OCI-LY1 (cell line): ENCODE results near the gene MS4A6A.

Source experiments
- H2AFZ ChIP-seq: fragments of 200-600 bp; sonication (generic), shearing (Covaris generic); 2 replicates; pipeline ENCODE4 v1.6.0; 2014; ENCODE audit warnings: antibody characterized with exemption, mild to moderate bottlenecking, low read length
- H3F3A ChIP-seq: fragments of 200-600 bp; sonication (generic), shearing (Covaris generic); 2 replicates; pipeline ENCODE4 v1.6.0; 2014; ENCODE audit warnings: mild to moderate bottlenecking, antibody characterized with exemption, low read length, moderate library complexity; ENCODE audit not compliant: insufficient read depth
- H3K27ac ChIP-seq: fragments of 200-600 bp; sonication (generic); 2 replicates; pipeline ENCODE4 v1.5.1; 2014; ENCODE audit warnings: low read length, mixed run types, mild to moderate bottlenecking, low read depth; ENCODE audit not compliant: poor library complexity, severe bottlenecking
- H3K27me3 ChIP-seq: fragments of 200-600 bp; sonication (generic); 2 replicates; pipeline ENCODE4 v1.6.0; 2014; ENCODE audit warnings: antibody characterized with exemption, mild to moderate bottlenecking, low read length, moderate library complexity; ENCODE audit not compliant: insufficient read depth
- H3K36me3 ChIP-seq: fragments of 200-600 bp; sonication (generic); 2 replicates; pipeline ENCODE4 v1.6.1; 2014; ENCODE audit warnings: mild to moderate bottlenecking, antibody characterized with exemption, low read length, moderate library complexity, mixed read lengths; ENCODE audit not compliant: insufficient read depth
- H3K4me1 ChIP-seq: fragments of 200-600 bp; sonication (generic); 2 replicates; pipeline ENCODE4 v1.5.1; 2014; ENCODE audit warnings: mild to moderate bottlenecking, low read length, moderate library complexity; ENCODE audit not compliant: insufficient read depth, severe bottlenecking
- H3K4me2 ChIP-seq: fragments of 200-600 bp; sonication (generic), shearing (Covaris generic); 2 replicates; pipeline ENCODE4 v1.6.1; 2014; ENCODE audit warnings: low read length
- H3K4me3 ChIP-seq: fragments of 200-600 bp; sonication (generic); 2 replicates; pipeline ENCODE4 v1.5.1; 2014; ENCODE audit warnings: low read length, low read depth, mild to moderate bottlenecking, mixed read lengths; ENCODE audit not compliant: poor library complexity, severe bottlenecking
- H3K79me2 ChIP-seq: fragments of 200-600 bp; shearing (Covaris generic); 2 replicates; pipeline ENCODE4 v1.6.1; 2016; ENCODE audit warnings: mixed run types, low read length, mixed read lengths; ENCODE audit not compliant: insufficient read depth
- H3K9ac ChIP-seq: fragments of 200-600 bp; sonication (generic), shearing (Covaris generic); 2 replicates; pipeline ENCODE4 v1.6.1; 2014; ENCODE audit warnings: mild to moderate bottlenecking, low read length, mixed read lengths
- H3K9me2 ChIP-seq: fragments of 200-600 bp; sonication (generic), shearing (Covaris generic); 2 replicates; pipeline ENCODE4 v1.6.1; 2014; ENCODE audit warnings: low read depth, mild to moderate bottlenecking, low read length, mixed read lengths
- H3K9me3 ChIP-seq: fragments of 200-600 bp; shearing (Covaris generic); 2 replicates; pipeline ENCODE4 v1.6.1; 2014; ENCODE audit warnings: low read length, mixed read lengths
- H4K20me1 ChIP-seq: fragments of 200-600 bp; sonication (generic), shearing (Covaris generic); 2 replicates; pipeline ENCODE4 v1.6.0; 2016; ENCODE audit warnings: mild to moderate bottlenecking, low read length; ENCODE audit not compliant: insufficient read depth
- CTCF ChIP-seq: fragments of 200-600 bp; sonication (generic), shearing (Covaris generic); IDR thresholded peaks from 2 replicates; pipeline ENCODE4 v1.5.1; 2017; ENCODE audit warnings: mild to moderate bottlenecking, antibody characterized with exemption, low read length, moderate library complexity, mixed read lengths
- EZH2 ChIP-seq: fragments of 200-600 bp; sonication (generic), shearing (Covaris generic); IDR thresholded peaks from 2 replicates; pipeline ENCODE4 v1.8.0; 2017; ENCODE audit warnings: borderline replicate concordance, mixed run types, mild to moderate bottlenecking, antibody characterized with exemption, low read length, moderate library complexity, mixed read lengths

The MS4A6A gene

DNA sequence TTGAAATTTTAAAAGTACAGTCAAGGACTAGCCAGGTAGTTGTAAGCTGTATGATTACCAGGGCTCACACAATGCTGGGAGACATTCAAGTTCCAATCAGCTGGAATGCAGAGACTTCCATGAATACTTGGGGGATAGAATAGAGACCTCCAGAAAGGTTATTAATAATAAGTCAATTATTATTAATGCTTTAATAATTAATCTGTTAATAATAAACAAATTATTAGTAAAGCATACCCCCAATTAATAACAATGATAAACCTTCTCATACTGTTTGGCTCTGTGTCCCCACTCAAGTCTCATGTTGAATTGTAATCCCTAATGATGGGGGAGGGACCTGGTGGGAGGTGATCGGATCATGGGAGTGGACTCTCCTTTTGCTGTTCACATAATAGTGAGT, 14.6 kb upstream of the MS4A6A start:
- H3K9me2 ChIP-seq = no peaks in the 10 kb centered on the region
- no peaks in the 10 kb centered on the region for H3K27me3 ChIP-seq
- H3K4me1 ChIP-seq = no peaks in the 10 kb centered on the region
- no peak overlapping the region for H3K9ac ChIP-seq
- H3K9me3 ChIP-seq = no peaks in the 10 kb centered on the region
- no peak overlapping the region for H2AFZ ChIP-seq
- no peaks in the 10 kb centered on the region for H4K20me1 ChIP-seq
- H3K27ac ChIP-seq = no peak overlapping the region
- no peak overlapping the region for H3K4me2 ChIP-seq
- no peak for TF ChIP-seq EZH2
- no peak for TF ChIP-seq CTCF
- H3K79me2 ChIP-seq = no peaks in the 10 kb centered on the region
- no peak overlapping the region for H3K4me3 ChIP-seq
- no peaks in the 10 kb centered on the region for H3K36me3 ChIP-seq
- no peaks in the 10 kb centered on the region for H3F3A ChIP-seq

GRCh38 chr11:60195923-60196368, 13.1 kb upstream of the MS4A6A start:
- H3K4me3 ChIP-seq = no peak overlapping the region
- H3K27ac ChIP-seq = no peak overlapping the region
- H2AFZ ChIP-seq = no peak overlapping the region
- no peak overlapping the region for H3K9ac ChIP-seq
- no peaks in the 10 kb centered on the region for H3K36me3 ChIP-seq
- H3K27me3 ChIP-seq = no peaks in the 10 kb centered on the region
- H3K79me2 ChIP-seq = no peaks in the 10 kb centered on the region
- no peaks in the 10 kb centered on the region for H3K4me1 ChIP-seq
- H3K9me3 ChIP-seq = no peaks in the 10 kb centered on the region
- no peaks in the 10 kb centered on the region for H4K20me1 ChIP-seq
- TF ChIP-seq CTCF = no peak
- no peak for TF ChIP-seq EZH2
- no peak overlapping the region for H3K4me2 ChIP-seq
- no peaks in the 10 kb centered on the region for H3F3A ChIP-seq
- no peaks in the 10 kb centered on the region for H3K9me2 ChIP-seq

DNA sequence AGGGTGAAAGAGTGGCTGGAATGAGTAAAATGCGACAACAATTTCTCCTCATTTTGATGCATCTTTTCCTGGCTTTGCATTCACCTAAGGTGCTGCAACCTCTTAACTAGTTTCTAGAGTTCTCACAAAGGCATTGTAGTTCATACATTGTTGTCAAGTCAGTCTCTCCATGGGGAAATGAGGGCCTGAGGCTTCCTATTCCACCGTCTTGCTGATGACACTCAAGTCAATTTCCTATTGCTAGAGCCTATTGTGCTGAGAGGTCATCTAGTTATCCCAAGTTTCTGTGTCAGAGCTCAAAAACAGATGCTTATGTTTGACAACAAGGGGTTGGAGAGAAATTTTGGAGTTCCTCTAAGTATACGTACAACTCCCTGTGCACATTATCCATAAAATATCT, 11.6 kb upstream of the MS4A6A start:
- TF ChIP-seq EZH2 (no peak), CTCF (no peak)
- H3K4me2 ChIP-seq = no peak overlapping the region

More for the DNA sequence above, 11.6 kb upstream of the MS4A6A start:
- Histone ChIP-seq H3K4me1 (no peaks in the 10 kb centered on the region), H2AFZ (no peak overlapping the region), H3K79me2 (no peaks in the 10 kb centered on the region), H3K9ac (no peak overlapping the region), H3K27ac (no peak overlapping the region), H3K36me3 (no peaks in the 10 kb centered on the region), H3K4me3 (no peak overlapping the region), H3F3A (no peaks in the 10 kb centered on the region), H4K20me1 (no peaks in the 10 kb centered on the region), H3K27me3 (no peaks in the 10 kb centered on the region), H3K9me2 (no peaks in the 10 kb centered on the region), H3K9me3 (no peaks in the 10 kb centered on the region)
